Activated T-helper 1 cell treated with Interleukin-2 at 50 U/mL for 16 hours (primary cell): ENCODE measurements around the gene TMEM250.
"Not testable (repeated sequence)": the region's sequence is repeated elsewhere in the genome, so short reads cannot be mapped to it uniquely, and the experiment has no call there.

ENCODE experiments used
- DNase-seq: peaks from one replicate; pipeline ENCODE4 v3.0.0-alpha.2; 2020; ENCODE audit warnings: low read depth

TMEM250 gene

DNA sequence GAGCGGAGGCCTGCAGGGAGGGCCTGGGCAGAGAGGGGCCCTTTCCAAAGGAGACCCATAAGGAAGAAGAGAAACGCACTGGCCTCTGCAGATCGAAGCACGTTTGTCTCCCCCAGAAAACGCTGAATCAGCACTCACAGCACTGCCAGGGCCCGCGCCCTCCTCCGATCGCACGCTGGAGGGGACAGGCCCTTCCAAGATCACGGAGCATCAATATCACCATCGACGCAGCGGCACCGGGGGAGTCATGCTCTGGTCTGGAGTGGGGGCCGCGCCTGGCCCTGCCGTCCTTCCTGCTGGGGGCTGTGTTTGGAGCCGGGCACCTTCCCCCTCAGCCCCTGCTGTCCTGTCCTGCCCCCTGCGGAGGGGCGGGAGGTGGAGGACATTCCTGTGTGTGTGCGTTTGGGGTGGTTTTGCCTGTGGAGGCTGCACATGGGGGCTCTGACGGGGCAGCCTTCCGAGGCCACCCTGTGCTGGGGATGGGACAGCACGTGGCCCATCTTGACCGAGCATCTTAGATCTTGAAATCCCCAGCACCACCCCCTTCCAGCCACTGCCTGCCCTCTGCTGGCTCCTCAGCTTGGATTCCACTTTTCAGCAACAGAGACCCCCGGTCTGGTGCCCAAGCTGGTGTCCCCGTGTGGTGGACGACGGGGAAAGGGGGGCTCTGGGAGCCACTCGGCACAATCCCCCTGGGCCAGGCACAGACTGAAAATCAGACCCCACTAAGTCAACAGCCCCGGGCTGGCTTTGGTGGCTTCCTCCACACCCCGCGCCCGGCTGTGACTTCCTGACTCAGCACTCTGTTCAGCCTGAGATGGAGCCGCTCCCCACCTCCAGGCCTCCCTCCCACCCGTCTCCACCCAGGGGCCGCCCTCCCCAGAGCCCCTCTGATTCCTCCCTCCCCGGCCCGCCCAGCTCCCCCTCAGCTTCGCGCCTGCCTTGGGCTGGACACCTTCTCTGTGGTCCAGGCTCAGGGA is 8.3 kb downstream of the TMEM250 start:
- no peak for DNase-seq

DNA sequence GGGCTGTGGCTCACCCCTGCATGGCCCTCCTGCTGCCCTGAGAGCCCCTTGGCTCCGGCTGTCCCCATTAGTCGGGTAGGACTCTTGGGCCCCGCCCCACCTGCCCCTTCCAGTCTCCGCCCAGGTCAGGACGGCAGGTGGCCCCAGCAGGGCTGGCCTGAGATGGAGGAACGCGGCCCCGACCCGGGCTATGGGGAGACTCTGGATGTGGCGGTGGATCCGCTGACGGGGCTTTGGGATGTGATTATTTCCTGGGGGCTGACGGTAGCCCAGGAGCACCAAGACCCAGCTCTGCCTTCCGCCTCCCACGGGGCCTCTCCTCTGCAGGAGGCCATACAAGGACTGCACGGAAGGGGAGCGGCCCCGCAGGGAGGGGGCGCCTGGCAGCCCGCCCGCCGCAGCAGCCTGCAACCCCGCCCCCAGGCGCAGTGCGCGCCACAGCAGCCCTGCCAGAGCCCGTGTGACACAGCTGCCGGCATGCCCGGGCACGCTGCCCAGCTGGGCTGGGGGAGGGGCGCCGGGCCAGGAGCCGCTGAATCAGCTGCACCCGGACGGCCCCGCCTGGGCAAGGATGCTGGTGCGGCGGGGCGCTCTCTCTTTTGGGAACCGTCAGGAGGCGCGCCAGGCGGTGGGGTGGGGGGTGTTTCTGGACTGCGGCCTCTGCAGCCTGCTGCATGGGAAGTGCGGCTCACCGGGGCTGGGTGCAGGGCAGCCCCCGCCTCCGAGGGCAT is 9.2 kb downstream of the TMEM250 start:
- peak; percentile 92 for DNase-seq

DNA sequence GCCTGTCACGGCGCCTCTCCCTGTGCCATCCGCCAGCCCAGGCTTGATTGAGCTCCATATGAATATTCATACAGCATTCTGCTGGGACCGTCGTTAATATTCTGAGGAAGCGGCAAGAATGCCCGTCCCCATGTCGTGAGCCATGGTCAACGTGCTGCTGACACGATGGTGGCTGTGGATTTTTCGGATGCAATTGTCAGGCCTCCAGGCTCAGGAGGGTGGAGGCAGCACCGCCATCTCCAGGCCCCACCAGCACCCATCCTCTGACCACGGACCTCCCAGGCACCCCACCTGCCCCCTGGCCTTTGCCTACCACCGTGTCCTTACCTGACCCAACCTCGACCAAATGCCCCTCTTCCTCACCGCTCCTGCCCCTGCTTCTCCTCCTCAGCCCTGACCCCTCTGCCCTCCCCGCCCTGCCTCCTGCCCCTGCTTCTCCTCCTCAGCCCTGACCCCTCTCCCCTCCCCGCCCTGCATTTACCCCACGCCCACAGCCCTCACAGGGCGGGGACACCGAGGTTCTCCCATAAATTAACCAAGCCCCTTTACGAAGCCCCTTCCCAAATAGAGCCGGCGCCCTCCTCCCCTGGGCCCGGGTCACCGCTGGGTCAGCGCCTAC is 9.9 kb downstream of the TMEM250 start:
- no peak for DNase-seq

GRCh38 chr9:136107953-136108647 is 10.6 kb downstream of the TMEM250 start:
- no peak for DNase-seq

GRCh38 chr9:136107155-136107952 is 11.3 kb downstream of the TMEM250 start:
- no peak for DNase-seq

DNA sequence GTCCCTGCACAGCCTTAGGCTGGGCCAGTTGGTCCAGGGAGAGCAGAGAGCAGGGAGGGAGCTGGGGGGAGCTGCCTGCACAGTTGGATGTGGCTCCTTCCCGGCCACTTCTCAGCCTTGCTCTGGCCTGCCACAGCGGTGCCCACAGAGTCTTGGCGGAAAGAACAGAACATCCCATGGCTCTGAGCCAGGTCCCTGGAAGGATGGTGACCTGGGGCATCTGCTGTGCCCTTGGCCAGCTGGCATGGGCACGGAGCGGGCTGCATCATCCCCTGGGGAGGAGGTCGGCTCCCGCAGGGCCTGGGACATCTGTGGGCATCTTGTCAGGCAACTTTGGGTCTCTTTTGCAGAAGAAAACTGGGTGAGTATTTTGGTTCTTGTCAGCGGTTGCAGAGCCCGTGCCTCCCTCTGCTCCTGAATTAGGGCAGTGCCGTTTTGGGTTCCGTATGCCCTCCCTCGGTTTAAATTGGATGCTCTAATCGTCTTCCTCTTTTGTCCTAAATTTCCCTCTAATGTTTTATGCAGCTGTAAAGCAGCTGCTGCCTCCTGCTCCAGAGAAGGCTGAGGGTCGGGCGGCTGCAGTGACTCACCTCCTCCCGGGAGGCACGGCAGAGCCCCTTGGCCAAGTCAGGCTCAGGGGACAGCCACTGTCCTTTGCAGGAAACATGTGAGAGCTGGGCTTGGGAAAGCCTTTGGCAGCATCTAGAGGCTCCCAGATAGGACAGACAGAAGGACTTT is 13.1 kb downstream of the TMEM250 start:
- no peak for DNase-seq

DNA sequence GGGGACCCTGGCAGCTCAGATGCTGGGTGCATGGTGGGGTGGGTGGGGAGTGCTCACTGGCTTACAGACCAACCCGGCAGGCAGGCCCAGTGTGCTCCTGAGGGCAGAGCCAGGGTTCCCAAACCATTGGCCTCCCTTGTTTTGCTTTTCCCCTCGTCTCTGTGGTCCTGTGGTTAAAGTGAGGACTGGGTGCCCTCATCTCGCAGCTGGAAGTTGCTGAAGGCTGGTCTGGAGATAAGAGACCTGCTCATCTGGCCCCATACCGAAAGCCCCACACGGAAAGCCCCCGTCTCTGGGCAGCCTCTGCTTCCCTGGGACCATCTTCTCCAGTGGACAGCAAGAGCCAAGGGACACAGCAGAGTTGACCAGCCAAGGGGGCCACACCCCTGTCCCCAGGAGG is 13.8 kb downstream of the TMEM250 start:
- no peak for DNase-seq

DNA sequence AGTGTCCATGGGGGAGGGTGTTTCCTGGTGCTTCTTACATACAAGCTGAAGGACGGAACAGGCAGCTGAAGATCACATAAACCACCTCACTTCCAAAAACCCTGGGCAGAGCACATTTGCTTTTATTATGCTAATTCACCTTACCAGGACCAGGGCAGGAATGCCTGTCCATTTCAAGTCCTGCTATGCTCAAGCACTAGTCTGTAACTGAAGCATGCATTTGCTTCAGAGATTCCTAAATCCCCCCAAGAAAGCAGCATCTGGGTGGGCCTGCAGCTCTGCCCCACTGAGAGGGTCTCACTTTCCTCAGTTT is 14.2 kb downstream of the TMEM250 start:
- DNase-seq = no peak

GRCh38 chr9:136103651-136104487 is 14.8 kb downstream of the TMEM250 start:
- no peak for DNase-seq

- not testable (repeated sequence) for DNase-seq
These were observed 17.0 kb downstream of the TMEM250 start for GRCh38 chr9:136101615-136102074.

DNA sequence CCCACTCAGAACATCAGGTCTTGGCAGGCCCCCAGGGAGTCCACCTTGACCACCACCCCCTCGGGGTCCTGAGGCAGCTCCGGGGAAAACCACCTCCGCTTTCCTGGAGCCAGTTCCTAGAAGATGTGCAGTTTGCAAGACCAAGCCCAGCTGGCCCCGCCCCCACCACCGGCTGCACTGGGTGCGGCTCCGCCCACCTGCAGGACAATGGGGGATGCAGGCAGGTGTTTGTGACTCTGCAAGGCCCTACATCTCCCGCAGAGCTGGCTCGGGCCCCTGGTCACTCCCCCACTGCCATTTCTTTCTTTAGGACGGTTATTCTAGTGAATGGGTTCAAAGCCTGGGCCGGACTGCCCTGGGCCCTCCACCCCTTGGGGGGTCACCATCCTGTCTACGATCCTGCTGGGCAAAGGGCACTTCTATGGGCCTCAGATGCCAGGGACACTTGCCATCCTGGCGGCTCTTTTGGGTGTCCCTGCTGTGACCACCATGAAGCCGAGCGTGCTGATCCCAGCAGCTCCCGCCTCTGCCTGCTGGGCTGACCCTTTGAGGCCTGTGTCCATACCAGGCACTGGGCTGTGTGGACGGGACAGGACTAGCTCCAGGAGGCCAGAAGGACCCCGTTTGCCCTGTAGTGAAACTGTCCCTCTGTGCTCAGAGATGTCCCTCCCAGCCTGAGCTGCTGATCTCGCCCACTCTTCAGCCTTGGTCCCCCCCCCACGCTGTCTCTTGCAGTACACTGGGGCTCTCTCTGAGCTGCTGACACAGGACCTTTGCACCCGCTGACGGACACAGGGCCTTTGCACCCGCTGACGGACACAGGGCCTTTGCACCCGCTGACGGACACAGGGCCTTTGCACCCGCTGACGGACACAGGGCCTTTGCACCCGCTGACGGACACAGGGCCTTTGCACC is 17.7 kb downstream of the TMEM250 start:
- DNase-seq = no peak

- DNase-seq = no peak
These were observed 19.1 kb downstream of the TMEM250 start for GRCh38 chr9:136099542-136099941.

DNA sequence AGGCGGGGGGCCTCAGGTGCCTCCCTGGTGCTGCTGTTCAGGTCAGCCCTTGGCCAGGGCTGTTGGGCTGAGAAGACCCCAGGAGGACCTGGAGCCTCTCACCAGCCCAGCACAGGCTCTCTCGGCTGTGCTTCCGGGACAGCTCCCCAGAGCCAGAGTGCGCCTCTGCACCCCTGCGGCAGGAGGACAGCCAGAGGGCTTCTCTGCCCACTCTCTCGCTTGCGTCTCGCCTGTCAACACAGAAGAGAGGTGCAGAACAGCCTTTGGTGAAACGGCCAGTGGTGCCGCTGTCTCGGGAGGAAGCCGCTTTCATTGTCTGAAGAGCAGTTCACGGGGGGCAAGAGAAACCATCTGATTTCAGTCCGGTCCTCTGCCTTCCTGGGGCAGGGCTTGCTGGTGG is 19.8 kb downstream of the TMEM250 start:
- DNase-seq = no peak

GRCh38 chr9:136098210-136098609 is 20.5 kb downstream of the TMEM250 start:
- DNase-seq = no peak

DNA sequence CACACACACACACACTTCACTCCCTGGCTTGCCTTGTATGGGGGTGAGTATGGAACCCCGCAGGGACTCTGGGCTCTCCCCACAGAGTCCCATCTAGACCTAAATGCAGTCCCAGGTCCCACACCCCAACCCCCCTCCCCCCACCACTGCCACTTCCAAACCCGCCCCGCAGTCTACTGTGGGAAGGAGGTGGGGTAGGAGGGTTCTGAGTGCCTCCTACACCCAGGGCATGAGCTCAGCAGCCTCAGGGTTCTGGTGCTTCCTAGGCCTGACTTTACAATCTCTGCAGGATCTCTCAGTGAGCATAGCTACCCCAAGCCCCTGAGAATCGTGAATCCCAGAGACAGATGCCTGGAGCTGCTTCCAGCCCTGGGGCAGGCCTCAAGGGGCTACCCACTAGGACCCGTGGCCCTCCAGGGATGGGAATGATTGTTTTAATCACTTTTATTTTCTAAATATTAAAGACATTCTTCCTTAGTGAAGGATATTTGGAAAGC is 22.1 kb downstream of the TMEM250 start:
- no peak for DNase-seq

GRCh38 chr9:136095070-136096058 is 23.3 kb downstream of the TMEM250 start, which contains the start of gene NACC2:
Gene NACC2 (minus strand): TSS chr9:136095289. CDS start chr9:136050521, 44,768 bp downstream.
- DNase-seq = no peak
